EH (cell line): ENCODE results near the gene CD164L2.
"Not testable (repeated sequence)": the region's sequence is repeated elsewhere in the genome, so short reads cannot be mapped to it uniquely, and the experiment has no call there.

ENCODE experiments used
- DNase-seq: peaks from one replicate; pipeline ENCODE4 v3.0.0-alpha.2; 2015; ENCODE audit warnings: low read depth

The CD164L2 gene

GRCh38 chr1:27384797-27385196 is 1.7 kb upstream of the CD164L2 start:
- DNase-seq = not testable (repeated sequence)

DNA sequence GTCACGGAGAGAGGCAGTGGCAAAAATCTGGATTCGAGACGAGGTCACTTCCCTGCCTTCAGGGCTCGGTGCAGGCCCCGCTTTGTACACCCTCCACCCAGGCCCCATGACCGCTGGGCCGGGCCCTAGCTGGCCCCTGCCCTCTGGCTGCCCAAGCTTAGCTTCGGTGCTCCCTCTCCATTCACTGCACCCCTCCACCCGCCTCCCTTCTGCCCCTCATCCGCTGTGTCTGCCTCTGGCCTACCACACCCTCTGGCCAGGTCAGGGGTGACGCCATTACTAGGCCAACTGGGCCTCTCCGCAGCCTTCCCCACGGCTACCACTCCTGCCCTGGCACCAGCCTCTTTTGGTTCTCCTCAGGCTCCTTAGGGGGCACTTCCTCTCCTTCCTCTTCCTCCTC is 528 bp upstream of the CD164L2 start:
- DNase-seq = no peak

DNA sequence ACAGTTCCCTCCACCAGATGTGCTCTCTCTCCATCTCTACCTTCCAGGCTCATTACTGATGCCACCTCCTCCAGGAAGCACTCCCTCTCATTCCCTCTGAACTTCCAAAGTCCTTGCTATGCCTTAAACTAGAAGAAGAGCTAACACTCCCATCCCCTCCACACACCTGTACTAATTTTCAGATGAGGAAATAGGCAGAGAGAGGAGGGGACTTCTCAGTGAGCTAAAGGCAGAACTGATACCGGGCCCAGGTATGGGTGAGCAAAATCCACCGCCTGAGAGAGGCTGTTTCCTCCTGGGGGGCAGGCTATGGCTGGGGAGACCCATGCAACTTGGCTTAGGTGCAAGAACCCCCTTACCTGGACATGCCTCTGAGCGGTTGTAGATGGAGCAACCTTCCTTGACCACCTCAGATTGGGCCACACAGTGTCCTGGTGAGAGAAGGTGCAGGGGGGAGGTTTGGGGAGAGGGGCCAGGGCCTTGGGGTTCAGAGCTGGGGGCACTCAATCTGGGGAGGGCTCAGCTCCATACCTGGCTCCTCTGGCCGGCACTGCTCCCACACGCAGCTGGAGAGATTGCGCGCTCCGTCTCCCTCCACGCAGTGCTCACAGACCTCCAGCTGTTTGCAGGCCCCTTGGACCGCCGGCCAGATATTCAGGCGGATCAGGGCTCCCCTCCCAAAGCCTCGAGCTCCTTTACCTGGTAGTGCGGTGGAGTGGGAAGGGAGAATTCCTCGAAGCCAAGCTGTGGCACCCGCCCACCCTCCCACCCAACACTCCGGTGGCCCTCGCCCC is 967 bp downstream of the CD164L2 start:
- DNase-seq = no peak

DNA sequence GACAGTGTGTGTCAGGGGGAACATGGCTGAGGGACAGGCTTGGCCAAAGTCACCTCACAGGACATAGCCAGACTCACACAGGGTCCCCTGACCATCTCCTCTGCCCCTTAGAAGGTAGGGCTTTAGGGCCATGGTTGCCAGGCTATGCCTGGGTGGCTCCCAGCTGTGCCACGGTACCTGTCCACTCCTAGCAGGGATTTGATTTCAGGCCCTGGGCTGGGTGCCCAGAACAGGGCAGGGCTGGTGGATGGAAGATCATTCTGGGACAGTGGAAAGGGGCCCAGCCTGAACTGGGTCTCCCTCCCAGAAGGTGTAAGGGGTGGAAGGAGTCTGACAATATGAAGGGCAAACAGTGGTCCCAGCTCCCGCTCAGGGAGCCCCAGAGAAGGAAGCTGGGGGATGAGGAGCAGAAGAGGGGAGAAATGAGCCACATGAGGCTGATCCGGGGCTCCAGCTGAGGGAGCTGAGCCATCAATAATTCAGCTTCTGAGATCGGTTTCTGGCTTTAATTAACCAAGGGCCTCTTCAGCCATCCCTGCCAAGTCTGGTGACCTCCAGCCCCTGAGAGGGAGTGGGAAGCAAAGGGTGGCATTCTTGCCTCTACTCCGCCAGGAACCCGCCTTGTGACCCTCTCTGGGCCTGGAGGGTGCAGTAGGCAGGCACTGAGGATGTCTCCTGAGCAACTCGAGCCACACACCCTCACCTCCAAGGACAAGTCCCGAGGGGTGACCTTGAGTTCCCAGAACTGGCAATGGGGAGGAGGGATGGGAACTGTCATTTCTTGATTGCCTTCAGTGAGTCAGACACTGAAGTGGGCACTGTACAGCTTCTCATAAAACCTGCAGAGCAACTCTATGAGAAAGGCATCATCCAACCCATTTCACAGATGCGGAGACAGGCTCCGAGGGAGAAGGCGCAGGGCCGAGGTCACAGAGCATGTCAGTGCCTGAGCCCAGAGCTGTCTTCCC is 2.1 kb downstream of the CD164L2 start:
- no peak for DNase-seq

DNA sequence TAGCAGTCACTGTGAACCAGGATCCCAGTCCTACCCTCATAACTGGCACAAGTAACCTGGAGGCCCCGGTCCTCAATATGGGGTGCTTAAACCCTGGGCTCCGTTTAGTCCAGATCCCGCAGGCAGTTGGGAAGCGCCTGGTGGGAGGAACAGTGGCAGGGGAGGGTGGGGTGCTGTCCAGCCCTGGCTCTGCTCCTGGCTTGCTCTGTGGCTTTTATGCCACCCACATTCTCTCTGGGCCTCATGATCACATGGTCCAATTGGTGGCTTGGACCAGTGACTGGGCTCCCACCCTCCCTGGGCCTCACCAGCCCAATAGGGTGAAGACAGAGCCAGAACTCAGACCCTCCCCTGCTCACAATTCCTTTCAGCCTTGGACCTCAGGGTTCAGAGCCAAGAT is 2.9 kb downstream of the CD164L2 start:
- no peak for DNase-seq

DNA sequence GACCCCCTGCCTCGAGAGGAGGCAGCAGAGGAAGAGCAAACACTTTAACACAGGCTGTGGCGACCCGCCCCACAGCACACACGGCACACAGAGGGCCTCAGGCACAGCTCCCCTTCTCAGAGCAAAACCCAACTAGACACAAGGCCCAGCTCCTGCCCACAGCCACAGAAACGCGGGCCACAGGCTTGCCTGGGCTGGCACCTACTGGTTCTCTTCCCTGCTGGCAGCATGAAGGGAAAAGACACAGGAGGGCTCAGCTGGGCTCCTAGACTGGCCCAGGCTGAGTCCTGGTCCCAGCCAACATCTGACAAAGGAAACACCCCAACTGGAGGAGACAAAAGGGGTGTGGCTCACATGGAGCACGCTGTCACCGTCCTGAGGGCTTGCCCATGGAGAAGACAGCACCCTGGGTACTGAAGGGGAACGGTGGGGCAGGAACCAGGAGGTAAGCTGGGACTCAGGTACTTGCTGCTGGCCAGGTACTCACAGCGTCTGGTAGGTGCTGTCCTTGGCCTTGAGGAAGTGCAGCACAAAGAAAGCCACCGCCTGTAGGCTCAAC is 3.5 kb downstream of the CD164L2 start:
- DNase-seq = no peak

- DNase-seq = no peak
Observed at GRCh38 chr1:27377760-27378495, 5.2 kb downstream of the CD164L2 start.

DNA sequence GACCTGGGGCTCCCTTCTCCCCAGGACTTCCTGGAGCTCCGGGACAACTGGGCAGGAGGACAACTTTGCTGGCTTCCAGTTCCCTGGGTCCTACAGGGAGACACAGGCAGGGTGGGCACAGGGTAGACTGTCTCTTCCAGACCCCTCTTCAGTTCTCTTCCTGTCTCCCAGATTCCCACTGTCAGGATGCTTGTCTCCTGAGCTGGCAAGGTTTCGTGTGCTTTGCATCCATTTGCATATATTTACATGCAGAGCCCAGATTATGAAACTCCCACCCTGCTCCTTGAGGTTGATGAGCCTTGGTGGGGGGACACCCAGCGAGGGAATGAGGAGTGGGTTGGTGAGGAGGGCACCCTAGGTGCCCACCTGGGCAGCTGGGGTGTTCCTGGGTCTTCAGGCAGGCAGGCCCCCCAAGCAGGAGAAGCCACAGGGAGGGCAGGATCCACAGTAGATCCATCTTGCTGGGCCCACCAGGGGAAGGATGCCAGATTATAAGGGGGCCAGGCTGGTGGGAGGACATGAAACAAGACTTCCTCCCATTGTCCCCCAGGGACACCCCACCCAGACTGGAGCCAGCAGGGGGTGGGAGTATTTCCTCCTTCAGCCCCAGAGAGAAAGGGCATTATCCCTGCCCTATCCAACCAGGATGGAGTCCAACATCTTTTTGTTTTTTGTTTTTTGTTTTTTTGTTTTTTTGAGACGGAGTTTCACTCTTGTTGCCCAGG is 8.6 kb downstream of the CD164L2 start, which contains the start of gene FCN3:
Gene FCN3 (minus strand): TSS at position 463 of the 725 bp plus-strand sequence. CDS start 6 bp downstream, at position 457.
- no peak for DNase-seq

- DNase-seq = no peak
Observed at GRCh38 chr1:27372808-27373690, 10.1 kb downstream of the CD164L2 start.

DNA sequence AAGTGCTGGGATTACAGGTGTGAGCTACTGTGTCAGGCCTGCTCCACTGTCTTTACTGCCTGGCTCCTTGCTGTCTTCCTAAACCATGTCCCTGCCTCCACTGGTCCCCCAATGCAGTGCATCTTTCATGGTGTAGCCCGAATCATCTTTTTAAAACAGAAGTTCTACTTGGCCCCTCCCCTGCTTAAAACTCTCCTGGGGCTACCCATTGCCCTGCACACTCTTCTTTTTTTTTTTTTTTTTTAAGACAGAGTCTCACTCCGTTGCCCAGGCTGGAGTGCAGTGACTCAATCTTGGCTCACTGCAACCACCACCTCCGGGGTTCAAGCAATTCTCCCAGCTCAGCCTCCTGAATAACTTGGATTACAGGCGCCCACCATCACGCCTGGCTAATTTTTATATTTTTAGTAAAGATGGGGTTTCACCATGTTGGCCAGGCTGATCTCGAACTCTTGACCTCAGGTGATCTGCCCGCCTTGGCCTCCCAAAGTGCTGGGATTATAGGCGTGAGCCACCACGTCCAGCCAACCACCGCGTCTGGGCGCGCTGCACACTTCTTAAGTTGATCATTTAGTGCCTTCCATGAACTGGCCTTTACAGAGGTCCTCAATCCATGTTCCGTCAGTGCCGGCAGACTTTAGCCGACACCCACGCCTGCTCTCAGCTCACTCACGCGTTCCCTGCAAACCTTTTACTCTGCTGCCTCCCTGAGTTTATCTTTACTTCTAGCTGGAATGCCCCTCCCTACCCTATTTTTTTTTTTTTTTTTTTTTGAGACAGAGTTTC is 10.9 kb downstream of the CD164L2 start:
- no peak for DNase-seq

- DNase-seq = peak; percentile 42
Observed at GRCh38 chr1:27368869-27369582, 14.1 kb downstream of the CD164L2 start.

- no peak for DNase-seq
Observed at GRCh38 chr1:27367160-27367650, 15.9 kb downstream of the CD164L2 start.

DNA sequence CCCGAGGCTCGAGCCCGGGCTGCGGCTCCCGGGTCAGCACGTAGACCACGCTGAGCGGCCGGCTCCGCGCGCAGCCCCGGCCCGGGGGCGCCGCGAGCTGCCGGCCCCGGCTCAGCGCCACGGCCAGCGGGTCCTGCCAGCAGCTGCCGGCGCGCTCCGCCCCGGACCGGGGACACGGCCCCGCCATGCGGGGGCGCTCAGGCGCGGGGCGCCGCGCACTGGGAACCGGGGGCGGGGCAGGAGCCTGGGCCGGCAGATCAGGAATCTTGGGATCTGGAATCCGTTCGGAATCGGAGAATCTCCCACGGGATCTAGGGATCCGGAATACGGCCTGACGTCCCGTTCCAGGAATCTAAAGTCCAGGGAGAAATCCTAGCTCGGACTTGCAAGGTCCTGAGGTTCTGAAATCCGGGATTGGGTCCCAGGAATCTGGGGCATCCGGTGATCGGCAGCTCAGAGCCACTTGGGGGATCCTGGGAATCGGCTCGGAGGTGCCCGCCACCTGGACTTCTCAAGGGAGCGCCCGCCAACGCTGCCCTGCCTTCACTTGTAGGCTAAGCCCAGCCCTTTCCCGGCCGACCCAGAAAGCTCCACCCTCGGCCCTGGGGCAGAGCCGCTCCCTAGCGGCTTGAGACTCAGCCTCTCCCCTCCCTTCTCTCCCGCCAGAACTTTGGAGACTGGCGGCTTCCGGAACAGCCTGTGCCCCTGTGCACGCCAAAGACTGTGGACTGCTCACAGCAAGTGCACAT is 16.5 kb downstream of the CD164L2 start, which contains the start of gene MAP3K6:
Gene MAP3K6 (minus strand): TSS at position 551 of the 749 bp plus-strand sequence. CDS start 364 bp downstream, at position 187.
- DNase-seq = peak; percentile 86

GRCh38 chr1:27366113-27366410 is 17.1 kb downstream of the CD164L2 start:
- DNase-seq = peak; percentile 86

- DNase-seq = peak; percentile 92
Observed at GRCh38 chr1:27365372-27366112, 17.6 kb downstream of the CD164L2 start.

GRCh38 chr1:27364696-27365371 is 18.3 kb downstream of the CD164L2 start:
- DNase-seq = no peak
